Common myeloid progenitor, CD34-positive (primary cell): Measurements from ENCODE around the gene FBXO8. TPM values are rescaled to one million over a fixed set of nuclear protein-coding genes. Genes with fewer than 3 reads are reported as not detected.
A peak's percentile ranks its signal among the peaks of the same experiment; 100 is the strongest.

Experiments
- CTCF ChIA-PET: fragments of 350-600 bp; sonication (Branson Sonifier 250); formaldehyde crosslinking; loops from one replicate; lab custom pipeline; 2021; ENCODE audit warnings: antibody characterized with exemption; lab: Charles Lee
- POLR2A ChIA-PET: fragments of 350-600 bp; sonication (Branson Sonifier 250); formaldehyde crosslinking; loops from one replicate; lab custom pipeline; 2021; ENCODE audit warnings: antibody characterized with exemption; lab: Charles Lee
- DNase-seq, 3 donors: peaks; one replicate each; pipeline versions ENCODE4 v3.0.0 to v3.0.0-alpha.2; 2013
- H3K27ac ChIP-seq, 2 experiments: 1 replicate in 1 of 2; 2 replicates in 1 of 2; pipeline ENCODE4 v1.7.0; 2013; ENCODE audit warnings: inconsistent platforms in 2 of 2, low read length in 2 of 2, mild to moderate bottlenecking in 2 of 2, low read depth in 1 of 2, moderate library complexity in 1 of 2; ENCODE audit not compliant: severe bottlenecking in 2 of 2, insufficient read depth in 1 of 2, poor library complexity in 1 of 2
- H3K27me3 ChIP-seq, 5 experiments: replicated peaks in 2 of 5; 1 replicate in 3 of 5; 2 replicates in 2 of 5; pipeline versions ENCODE4 v1.6.1 to v1.7.0; 2013; ENCODE audit warnings: low read length in 4 of 5, mild to moderate bottlenecking in 2 of 5, moderate library complexity in 2 of 5, inconsistent platforms in 1 of 5; ENCODE audit not compliant: insufficient read depth in 5 of 5, control insufficient read depth in 4 of 5
- H3K36me3 ChIP-seq, 4 experiments: 1 replicate in 2 of 4; 2 replicates in 2 of 4; pipeline versions ENCODE4 v1.6.1 to v1.7.0; 2013; ENCODE audit warnings: low read length in 3 of 4, control low read depth in 1 of 4, mild to moderate bottlenecking in 1 of 4; ENCODE audit not compliant: control insufficient read depth in 4 of 4, insufficient read depth in 4 of 4
- H3K4me1 ChIP-seq, 4 experiments: 1 replicate in 3 of 4; 2 replicates in 1 of 4; pipeline versions ENCODE4 v1.6.1 to v1.7.1; 2013; ENCODE audit warnings: low read length in 3 of 4, mild to moderate bottlenecking in 3 of 4, control low read depth in 1 of 4, inconsistent platforms in 1 of 4, moderate library complexity in 1 of 4; ENCODE audit not compliant: control insufficient read depth in 4 of 4, insufficient read depth in 4 of 4; ENCODE audit errors: control extremely low read depth in 1 of 4
- H3K4me3 ChIP-seq, 7 experiments: 1 replicate in 4 of 7; 2 replicates in 3 of 7; pipeline versions ENCODE4 v1.5.1 to v1.7.0; 2013; ENCODE audit warnings: mild to moderate bottlenecking in 7 of 7, low read length in 6 of 7, moderate library complexity in 6 of 7, inconsistent platforms in 2 of 7, low read depth in 2 of 7, control low read depth in 1 of 7; ENCODE audit not compliant: insufficient read depth in 4 of 7, control insufficient read depth in 1 of 7; ENCODE audit errors: extremely low read depth in 1 of 7
- H3K9me3 ChIP-seq, 5 experiments: 1 replicate in 4 of 5; 2 replicates in 1 of 5; pipeline versions ENCODE4 v1.6.1 to v1.7.1; 2013; ENCODE audit warnings: low read length in 4 of 5, mild to moderate bottlenecking in 2 of 5, inconsistent platforms in 1 of 5, low read depth in 1 of 5, moderate library complexity in 1 of 5; ENCODE audit not compliant: control insufficient read depth in 4 of 5, insufficient read depth in 2 of 5; ENCODE audit errors: control extremely low read depth in 1 of 5
- WGBS: methylation state at CpG from one replicate; pipeline ENCODE4 v1.1.5; 2013; ENCODE audit not compliant: insufficient coverage; 5-methylcytosine and 5-hydroxymethylcytosine counted together
- polyA plus RNA-seq: library from polyadenylated mRNA; unstranded; fragments of 120-200 nt; gene quantifications from one replicate; pipeline ENCODE4 v1.2.1, GENCODE V29; 2013

FBXO8 gene, protein sequence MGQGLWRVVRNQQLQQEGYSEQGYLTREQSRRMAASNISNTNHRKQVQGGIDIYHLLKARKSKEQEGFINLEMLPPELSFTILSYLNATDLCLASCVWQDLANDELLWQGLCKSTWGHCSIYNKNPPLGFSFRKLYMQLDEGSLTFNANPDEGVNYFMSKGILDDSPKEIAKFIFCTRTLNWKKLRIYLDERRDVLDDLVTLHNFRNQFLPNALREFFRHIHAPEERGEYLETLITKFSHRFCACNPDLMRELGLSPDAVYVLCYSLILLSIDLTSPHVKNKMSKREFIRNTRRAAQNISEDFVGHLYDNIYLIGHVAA
- polyA plus RNA-seq = 5.8 TPM

DNA sequence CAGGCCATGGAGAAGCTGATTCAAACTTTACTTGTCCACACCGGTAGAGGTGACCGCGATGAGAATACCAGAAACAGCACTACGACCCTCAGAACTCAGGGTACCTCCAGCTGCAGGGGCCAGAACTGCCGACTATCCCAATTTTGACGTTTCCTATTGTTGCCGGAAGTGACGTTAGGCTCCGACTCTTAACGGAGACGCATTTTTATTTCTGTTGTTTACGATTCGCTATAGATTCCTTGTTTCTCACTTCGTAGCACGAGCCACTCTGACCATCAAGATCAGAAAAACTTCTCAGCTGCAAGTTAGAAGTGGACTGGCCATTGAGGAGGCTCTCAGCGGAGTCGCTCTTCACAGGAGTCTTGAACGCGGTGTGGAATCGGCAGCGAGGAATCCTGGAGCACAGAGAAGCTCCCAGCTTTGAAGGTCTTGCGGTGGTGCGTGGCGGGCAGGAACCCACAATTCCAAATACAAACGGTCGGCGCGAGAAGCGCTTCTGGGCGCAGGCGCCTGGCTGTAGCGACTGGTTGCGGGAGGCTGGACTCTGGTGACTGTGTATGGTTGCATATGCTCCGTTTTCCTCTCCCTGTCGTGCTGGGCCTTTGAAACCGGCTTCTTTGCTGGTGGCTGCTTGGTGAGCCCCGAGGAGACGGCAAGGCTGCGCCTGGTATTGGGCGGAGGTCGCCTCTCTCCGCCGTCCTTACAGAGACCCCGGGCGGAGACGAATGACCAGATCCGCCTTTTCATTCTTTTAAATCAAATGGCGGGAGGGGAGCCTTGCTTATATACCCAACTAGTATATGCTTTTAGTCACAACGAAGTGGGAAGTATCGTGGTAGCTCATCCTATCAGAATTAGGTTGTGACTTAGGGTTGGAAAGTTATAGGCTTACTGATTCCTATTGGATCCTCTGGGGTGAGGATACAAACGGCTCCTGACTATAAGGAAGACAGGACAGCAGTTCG is at the start of gene FBXO8, which contains the start of gene CEP44:
Gene FBXO8 (minus strand): TSS at position 161 of the 965 bp plus-strand sequence. CDS start 20,575 bp downstream, outside the sequence.
Gene CEP44 (plus strand): TSS at position 405 of the 965 bp plus-strand sequence. CDS start 15,211 bp downstream, outside the sequence.
- peaks cover 6 to 19% (median 13%) of the 10 kb centered on the region in 4 experiments for H3K4me1 ChIP-seq
- H3K27ac ChIP-seq = peak within 1 kb of the TSS; percentile 100
- H3K9me3 ChIP-seq = no peaks in the 10 kb centered on the region
- DNase-seq = peak; percentile 88 to 92 (median 90)
- H3K27me3 ChIP-seq = no peaks in the 10 kb centered on the region
- peaks cover 0 to 4% (median 0%) of the 10 kb centered on the region in 4 experiments for H3K36me3 ChIP-seq
- peak within 1 kb of the TSS; percentile 87 to 100 (median 97) for H3K4me3 ChIP-seq
- CTCF ChIA-PET = interaction anchor here (1.1 to 1.3 kb wide), 2 partner anchors 19 to 36 kb away, joined by 3 read pairs; no protein-coding TSS in a partner anchor
- POLR2A ChIA-PET = no interaction called here
- WGBS = 0% methylated on average over 34 of the region's 52 CpGs

DNA sequence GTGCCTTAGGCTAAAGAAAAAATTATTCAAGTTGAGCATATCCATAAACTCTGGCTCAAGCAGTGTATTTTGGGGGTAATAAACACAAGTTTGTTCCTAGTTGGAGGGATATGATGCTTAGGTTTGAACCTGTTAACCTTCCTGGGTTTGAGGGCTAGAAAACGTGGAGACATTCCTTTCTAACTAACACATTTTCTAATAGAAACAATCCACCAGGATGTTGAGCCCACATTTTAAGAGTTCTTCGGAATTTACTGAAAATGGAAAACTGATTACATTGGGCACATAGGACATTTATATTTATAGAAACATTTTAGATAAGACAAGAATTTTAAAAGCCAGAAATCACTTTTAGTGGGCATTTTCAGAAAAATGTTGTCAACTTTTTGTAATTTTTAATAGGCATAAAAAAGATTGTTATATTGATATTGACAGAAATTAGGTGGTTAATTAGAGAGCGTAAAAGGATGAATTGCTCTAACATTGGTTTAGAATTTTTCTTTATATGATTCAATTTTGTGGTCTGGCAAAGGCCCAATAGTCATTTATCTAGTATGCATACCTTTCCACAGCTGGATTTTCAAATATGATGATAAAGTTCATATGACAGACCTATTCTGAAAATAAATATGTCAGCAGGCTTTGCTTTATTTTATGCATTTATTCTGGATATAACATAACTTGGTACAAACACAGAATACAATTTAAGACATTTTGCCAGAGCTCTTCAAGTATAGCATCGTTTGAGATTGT is 49.5 kb upstream of the FBXO8 start:
- H3K27ac ChIP-seq = no peak overlapping the region
- H3K4me1 ChIP-seq = no peaks in the 10 kb centered on the region
- no peaks in the 10 kb centered on the region for H3K9me3 ChIP-seq
- DNase-seq = no peak
- WGBS = no CpG with 5 or more reads among the region's 4 CpGs
- ChIA-PET POLR2A (no interaction called here), CTCF (no interaction called here)
- no peaks in the 10 kb centered on the region for H3K36me3 ChIP-seq
- H3K27me3 ChIP-seq = no peaks in the 10 kb centered on the region
- H3K4me3 ChIP-seq = no peak overlapping the region

DNA sequence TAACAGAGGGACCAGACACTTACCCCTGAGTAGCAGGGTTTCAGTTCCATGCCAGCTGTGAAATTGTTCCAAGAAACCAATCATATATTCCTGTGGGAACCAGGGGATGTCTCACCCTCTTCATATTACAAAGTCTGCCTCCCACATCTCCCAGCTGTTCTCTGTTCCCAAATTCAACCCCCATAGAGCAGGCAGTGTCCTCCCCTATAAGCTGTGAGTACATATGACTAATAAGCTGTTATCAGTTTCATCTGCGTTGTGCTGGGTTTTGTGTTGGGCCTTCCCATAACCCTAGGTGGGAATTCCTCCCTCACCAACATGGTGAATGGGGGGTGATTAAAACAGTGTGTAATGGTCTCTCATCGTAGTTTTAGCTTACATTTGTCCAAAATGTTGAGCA is 41.3 kb upstream of the FBXO8 start:
- Histone ChIP-seq H3K4me1 (peaks cover 0 to 5% (median 0%) of the 10 kb centered on the region in 4 experiments), H3K9me3 (no peaks in the 10 kb centered on the region), H3K36me3 (no peaks in the 10 kb centered on the region), H3K27me3 (no peaks in the 10 kb centered on the region), H3K4me3 (no peak overlapping the region), H3K27ac (no peak overlapping the region)
- ChIA-PET POLR2A (no interaction called here), CTCF (no interaction called here)
- DNase-seq = no peak
- WGBS = no CpG with 5 or more reads among the region's 2 CpGs

- Histone ChIP-seq H3K9me3 (no peaks in the 10 kb centered on the region), H3K27me3 (no peaks in the 10 kb centered on the region), H3K36me3 (no peaks in the 10 kb centered on the region), H3K4me1 (peaks cover 0 to 5% (median 0%) of the 10 kb centered on the region in 4 experiments), H3K27ac (no peak overlapping the region), H3K4me3 (no peak overlapping the region)
- ChIA-PET POLR2A (no interaction called here), CTCF (no interaction called here)
- no CpG with 5 or more reads among the region's 1 CpG for WGBS
- DNase-seq = no peak
Measured at GRCh38 chr4:174324236-174324635, 40.8 kb upstream of the FBXO8 start.

- peaks cover 0 to 5% (median 0%) of the 10 kb centered on the region in 4 experiments for H3K4me1 ChIP-seq
- 51% methylated on average over 4 of the region's 5 CpGs for WGBS
- no peaks in the 10 kb centered on the region for H3K27me3 ChIP-seq
- DNase-seq = peak; percentile 23 to 82 (median 43)
- no peaks in the 10 kb centered on the region for H3K9me3 ChIP-seq
- H3K4me3 ChIP-seq = no peak overlapping the region
- POLR2A ChIA-PET = no interaction called here
- H3K36me3 ChIP-seq = peaks cover 0 to 8% (median 1%) of the 10 kb centered on the region in 4 experiments
- peak overlapping the region in 1 of 2 experiments; percentile 4 for H3K27ac ChIP-seq
- CTCF ChIA-PET = interaction anchor here (0.8 to 1.6 kb wide), 5 partner anchors 10 to 321 kb away, joined by 3 to 4 read pairs (median 3); no protein-coding TSS in a partner anchor
Measured at GRCh38 chr4:174320494-174321199, 37.2 kb upstream of the FBXO8 start.
